Smooth muscle cell (in vitro differentiated cells): ENCODE results near the gene INAFM2. TPM values are rescaled to one million over a fixed set of nuclear protein-coding genes. Genes with fewer than 3 reads are reported as not detected.

Experiments used
- DNase-seq: peaks from one replicate; lab custom pipeline; 2025; ENCODE audit not compliant: unreplicated experiment; lab: John Stamatoyannopoulos, UW
- H2AFZ ChIP-seq: fragments of 200-600 bp; sonication (generic); 2 replicates; pipeline ENCODE4 v1.6.0; 2016; ENCODE audit warnings: antibody characterized with exemption, low read depth, mild to moderate bottlenecking
- H3F3A ChIP-seq: fragments of 200-600 bp; sonication (generic); 2 replicates; pipeline ENCODE4 v1.6.0; 2017; ENCODE audit warnings: antibody characterized with exemption, low read depth
- H3K27ac ChIP-seq: fragments of 200-600 bp; sonication (generic); 2 replicates; pipeline ENCODE4 v1.5.1; 2016; ENCODE audit warnings: low read depth, mild to moderate bottlenecking
- H3K27me3 ChIP-seq: fragments of 200-600 bp; sonication (generic); 2 replicates; pipeline ENCODE4 v1.6.1; 2016; ENCODE audit warnings: low read depth, mild to moderate bottlenecking
- H3K36me3 ChIP-seq: fragments of 200-600 bp; sonication (generic); 2 replicates; pipeline ENCODE4 v1.5.1; 2016; ENCODE audit warnings: low read depth
- H3K4me1 ChIP-seq: fragments of 200-600 bp; sonication (generic); 2 replicates; pipeline ENCODE4 v1.5.1; 2016; ENCODE audit warnings: low read depth
- H3K4me2 ChIP-seq: fragments of 200-600 bp; sonication (generic); 2 replicates; pipeline ENCODE4 v1.6.0; 2016; ENCODE audit warnings: mild to moderate bottlenecking
- H3K4me3 ChIP-seq: fragments of 200-600 bp; sonication (generic); 2 replicates; pipeline ENCODE4 v1.5.1; 2016; ENCODE audit warnings: mild to moderate bottlenecking
- H3K79me2 ChIP-seq: fragments of 200-600 bp; sonication (generic); 2 replicates; pipeline ENCODE4 v1.6.0; 2016; ENCODE audit warnings: low read depth, mild to moderate bottlenecking
- H3K9ac ChIP-seq: fragments of 200-600 bp; sonication (generic); 2 replicates; pipeline ENCODE4 v1.6.0; 2016; ENCODE audit warnings: low read depth
- H3K9me3 ChIP-seq: fragments of 200-600 bp; sonication (generic); replicated peaks from 2 replicates; pipeline ENCODE4 v1.5.1; 2016; ENCODE audit warnings: low read depth
- H4K20me1 ChIP-seq: fragments of 200-600 bp; sonication (generic); 2 replicates; pipeline ENCODE4 v1.6.0; 2016; ENCODE audit warnings: low read depth
- CTCF ChIP-seq: fragments of 200-600 bp; sonication (generic); IDR thresholded peaks from 2 replicates; pipeline ENCODE4 v1.5.1; 2017; ENCODE audit warnings: borderline replicate concordance, mild to moderate bottlenecking, antibody characterized with exemption; ENCODE audit not compliant: insufficient read depth, poor library complexity, severe bottlenecking
- WGBS: methylation state at CpG from one replicate; pipeline ENCODE4 v1.1.7; 2016; ENCODE audit warnings: low lambda C conversion rate; 5-methylcytosine and 5-hydroxymethylcytosine counted together
- polyA plus RNA-seq: library from polyadenylated mRNA; unstranded; fragments of >200 nt; fragmentation: Nextera tagmentation; extraction: Ambion mirVana; gene quantifications from 2 replicates; pipeline ENCODE4 v1.2.1, GENCODE V29; 2016
- total RNA-seq: library from RNA; depleted of rRNA; stranded (reverse); fragments of >200 nt; gene quantifications from 2 replicates; pipeline ENCODE4 v1.2.3, GENCODE V29; 2014

INAFM2 gene
- total and polyA plus RNA-seq, 2 experiments from 2014 or later, result 23.9 to 28.1 TPM

DNA sequence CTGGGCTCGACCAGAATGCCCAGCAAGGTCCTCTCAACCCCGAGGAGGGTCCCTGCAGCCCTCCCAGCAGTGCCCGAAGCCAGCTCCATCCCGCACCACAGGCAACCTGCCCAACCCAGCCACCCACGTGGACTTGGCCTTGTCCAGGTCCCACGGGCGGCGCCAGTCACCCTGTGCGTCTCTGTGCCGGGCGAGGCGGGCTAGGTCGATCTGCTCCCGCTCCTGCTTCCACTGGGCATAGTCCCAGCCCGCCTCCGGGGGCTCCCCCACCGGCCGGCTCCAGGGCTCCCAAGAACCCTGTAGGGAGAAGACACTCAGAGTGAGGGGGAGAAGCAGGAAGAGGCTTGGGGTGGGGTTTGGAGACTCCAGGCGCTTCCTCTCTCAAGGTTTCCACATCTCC is 14.1 kb downstream of the INAFM2 start:
- H3K9me3 ChIP-seq, result no peaks in the 10 kb centered on the region
- no peaks in the 10 kb centered on the region for H3K27me3 ChIP-seq
- H3K36me3 ChIP-seq, result no peaks in the 10 kb centered on the region
- no peaks in the 10 kb centered on the region for H4K20me1 ChIP-seq
- H3K9ac ChIP-seq, result no peak overlapping the region
- no peak for DNase-seq
- H2AFZ ChIP-seq, result no peak overlapping the region
- peak overlapping the region; percentile 37 for H3K4me2 ChIP-seq
- no peak for TF ChIP-seq CTCF
- peaks cover 35% of the 10 kb centered on the region for H3F3A ChIP-seq
- peaks cover 34% of the 10 kb centered on the region for H3K4me1 ChIP-seq
- H3K4me3 ChIP-seq, result no peak overlapping the region
- no peaks in the 10 kb centered on the region for H3K79me2 ChIP-seq
- WGBS, result 81% methylated on average over 19 of the region's 19 CpGs
- H3K27ac ChIP-seq, result peak overlapping the region; percentile 24

GRCh38 chr15:40338041-40338657 is 14.7 kb downstream of the INAFM2 start:
- 40% methylated on average over 11 of the region's 11 CpGs for WGBS
- H3K4me1 ChIP-seq, result peaks cover 37% of the 10 kb centered on the region
- H2AFZ ChIP-seq, result no peak overlapping the region
- no peaks in the 10 kb centered on the region for H3K27me3 ChIP-seq
- H3K36me3 ChIP-seq, result no peaks in the 10 kb centered on the region
- peak; percentile 79 for TF ChIP-seq CTCF
- no peak overlapping the region for H3K4me3 ChIP-seq
- H3K27ac ChIP-seq, result peak overlapping the region; percentile 98
- peaks cover 41% of the 10 kb centered on the region for H3F3A ChIP-seq
- no peaks in the 10 kb centered on the region for H4K20me1 ChIP-seq
- peak overlapping the region; percentile 80 for H3K4me2 ChIP-seq
- H3K79me2 ChIP-seq, result no peaks in the 10 kb centered on the region
- no peaks in the 10 kb centered on the region for H3K9me3 ChIP-seq
- peak; percentile 26 for DNase-seq
- peak overlapping the region; percentile 45 for H3K9ac ChIP-seq

- H4K20me1 ChIP-seq, result no peaks in the 10 kb centered on the region
- peak overlapping the region; percentile 83 for H3K9ac ChIP-seq
- H3K4me3 ChIP-seq, result no peak overlapping the region
- DNase-seq, result peak; percentile 9
- no peak overlapping the region for H2AFZ ChIP-seq
- H3F3A ChIP-seq, result peaks cover 40% of the 10 kb centered on the region
- peak overlapping the region; percentile 80 for H3K4me2 ChIP-seq
- no peaks in the 10 kb centered on the region for H3K36me3 ChIP-seq
- H3K9me3 ChIP-seq, result no peaks in the 10 kb centered on the region
- no peaks in the 10 kb centered on the region for H3K27me3 ChIP-seq
- H3K27ac ChIP-seq, result peak overlapping the region; percentile 98
- WGBS, result 74% methylated on average over 11 of the region's 11 CpGs
- no peaks in the 10 kb centered on the region for H3K79me2 ChIP-seq
- TF ChIP-seq CTCF, result no peak
- H3K4me1 ChIP-seq, result peaks cover 41% of the 10 kb centered on the region
Observed at GRCh38 chr15:40338921-40339620, 15.6 kb downstream of the INAFM2 start.

DNA sequence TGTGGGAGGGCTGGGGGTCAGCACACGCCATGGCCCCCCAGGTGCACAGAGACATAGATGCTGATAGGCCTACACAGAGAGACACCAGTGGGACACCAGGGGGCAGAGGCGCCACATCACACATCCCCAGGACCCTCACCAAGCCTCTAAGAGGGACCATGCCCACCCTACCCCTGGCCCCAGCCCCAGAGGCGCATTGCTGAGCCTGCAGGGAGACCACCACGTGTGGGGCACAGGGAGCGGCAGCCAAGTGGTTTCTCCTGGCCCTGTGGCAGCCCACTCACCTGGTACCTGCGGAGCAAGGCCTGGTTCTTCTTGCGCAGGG is 16.1 kb downstream of the INAFM2 start:
- H3K36me3 ChIP-seq, result no peaks in the 10 kb centered on the region
- H2AFZ ChIP-seq, result no peak overlapping the region
- peaks cover 37% of the 10 kb centered on the region for H3F3A ChIP-seq
- H3K4me2 ChIP-seq, result peak overlapping the region; percentile 80
- H4K20me1 ChIP-seq, result no peaks in the 10 kb centered on the region
- H3K27ac ChIP-seq, result peak overlapping the region; percentile 98
- no peak for TF ChIP-seq CTCF
- H3K9me3 ChIP-seq, result no peaks in the 10 kb centered on the region
- 84% methylated on average over 7 of the region's 7 CpGs for WGBS
- DNase-seq, result no peak
- H3K27me3 ChIP-seq, result no peaks in the 10 kb centered on the region
- H3K9ac ChIP-seq, result peak overlapping the region; percentile 83
- peaks cover 37% of the 10 kb centered on the region for H3K4me1 ChIP-seq
- H3K4me3 ChIP-seq, result no peak overlapping the region
- no peaks in the 10 kb centered on the region for H3K79me2 ChIP-seq
